ENCODE measurements around the gene DYDC2.

DNA sequence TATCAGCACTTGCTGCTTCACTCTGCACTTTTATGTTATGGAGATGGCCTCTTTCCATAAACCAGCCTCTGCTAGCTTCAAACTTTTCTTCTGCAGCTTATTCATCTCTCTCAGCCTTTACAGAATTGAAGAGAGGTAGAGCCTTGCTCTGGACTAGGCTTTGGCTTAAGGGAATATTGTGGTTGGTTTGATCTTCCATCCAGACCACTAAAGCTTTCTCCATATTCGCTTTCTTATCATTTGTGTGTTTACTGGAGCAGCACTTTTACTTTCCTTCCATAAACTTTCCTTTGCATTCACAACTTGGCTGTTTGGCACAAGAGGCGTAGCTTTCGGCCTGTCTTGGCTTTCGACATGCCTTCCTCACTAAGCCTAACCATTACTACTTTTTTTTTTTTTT, 23.6 kb downstream of the DYDC2 start:
- TF ChIP-seq TAF15 (IDR thresholded peaks at IDR 0.05; ENCODE audit: low read depth, low read length) (no peak), FOS (IDR thresholded peaks at IDR 0.05; ENCODE audit: extremely low read depth, insufficient read length) (no peak), TOE1 (IDR thresholded peaks at IDR 0.05; ENCODE audit: borderline replicate concordance) (no peak), TOE1 (CRISPR knock-in tag; IDR thresholded peaks at IDR 0.05; ENCODE audit: borderline replicate concordance, low read depth) (no peak), ETV6 (IDR thresholded peaks at IDR 0.05; ENCODE audit: borderline replicate concordance in 1 of 2, low read depth in 2 of 2, low read length in 1 of 2) (no peak), ETV6 (CRISPR knock-in tag; IDR thresholded peaks at IDR 0.05; ENCODE audit: borderline replicate concordance) (no peak), POLR2G (IDR thresholded peaks at IDR 0.05; ENCODE audit: low read depth, low read length) (no peak), EZH2 (IDR thresholded peaks at IDR 0.05; ENCODE audit: borderline replicate concordance, low read depth, low read length) (no peak), EGR1 (conservative IDR thresholded peaks at IDR 0.05) (no peak), U2AF1 (optimal IDR thresholded peaks at IDR 0.05; ENCODE audit: low read depth, low read length) (no peak)
- TF ChIP-seq, protein P1, sequence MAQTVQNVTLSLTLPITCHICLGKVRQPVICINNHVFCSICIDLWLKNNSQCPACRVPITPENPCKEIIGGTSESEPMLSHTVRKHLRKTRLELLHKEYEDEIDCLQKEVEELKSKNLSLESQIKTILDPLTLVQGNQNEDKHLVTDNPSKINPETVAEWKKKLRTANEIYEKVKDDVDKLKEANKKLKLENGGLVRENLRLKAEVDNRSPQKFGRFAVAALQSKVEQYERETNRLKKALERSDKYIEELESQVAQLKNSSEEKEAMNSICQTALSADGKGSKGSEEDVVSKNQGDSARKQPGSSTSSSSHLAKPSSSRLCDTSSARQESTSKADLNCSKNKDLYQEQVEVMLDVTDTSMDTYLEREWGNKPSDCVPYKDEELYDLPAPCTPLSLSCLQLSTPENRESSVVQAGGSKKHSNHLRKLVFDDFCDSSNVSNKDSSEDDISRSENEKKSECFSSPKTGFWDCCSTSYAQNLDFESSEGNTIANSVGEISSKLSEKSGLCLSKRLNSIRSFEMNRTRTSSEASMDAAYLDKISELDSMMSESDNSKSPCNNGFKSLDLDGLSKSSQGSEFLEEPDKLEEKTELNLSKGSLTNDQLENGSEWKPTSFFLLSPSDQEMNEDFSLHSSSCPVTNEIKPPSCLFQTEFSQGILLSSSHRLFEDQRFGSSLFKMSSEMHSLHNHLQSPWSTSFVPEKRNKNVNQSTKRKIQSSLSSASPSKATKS (CRISPR knock-in tag; IDR thresholded peaks at IDR 0.05): no peak
